Activated T-cell treated with anti-CD3 and anti-CD28 coated beads, Interleukin-2, amount 50 U/mL, for 24 hours (primary cell): ENCODE results near the gene SLC9A3.
"Not testable (repeated sequence)": the region's sequence is repeated elsewhere in the genome, so short reads cannot be mapped to it uniquely, and the experiment has no call there.

Experiments
- DNase-seq: peaks from one replicate; pipeline ENCODE4 v3.0.0-alpha.2; 2020
- H3K27ac Mint-ChIP-seq: 2 replicates; pipeline ENCODE4 v1.8.0; 2020; ENCODE audit warnings: mild to moderate bottlenecking, mixed read lengths
- H3K27me3 Mint-ChIP-seq: 2 replicates; pipeline ENCODE4 v1.8.0; 2020; ENCODE audit warnings: mixed read lengths
- H3K36me3 Mint-ChIP-seq: 2 replicates; pipeline ENCODE4 v1.8.0; 2020; ENCODE audit warnings: low read depth, mixed read lengths
- H3K4me1 Mint-ChIP-seq: 2 replicates; pipeline ENCODE4 v1.8.0; 2020; ENCODE audit warnings: low read depth, mixed read lengths
- H3K4me3 Mint-ChIP-seq: 2 replicates; pipeline ENCODE4 v1.8.0; 2020; ENCODE audit warnings: mild to moderate bottlenecking, moderate library complexity, mixed read lengths
- H3K9me3 Mint-ChIP-seq: 2 replicates; pipeline ENCODE4 v1.8.0; 2020; ENCODE audit warnings: mixed read lengths

The SLC9A3 gene

GRCh38 chr5:516338-516925 is 7.8 kb downstream of the SLC9A3 start:
- Mint-ChIP-seq H3K27ac (no peak overlapping the region), H3K27me3 (peaks cover 52% of the 10 kb centered on the region), H3K9me3 (no peaks in the 10 kb centered on the region), H3K4me3 (no peak overlapping the region), H3K36me3 (no peaks in the 10 kb centered on the region), H3K4me1 (no peaks in the 10 kb centered on the region)
- no peak for DNase-seq

GRCh38 chr5:515273-515836 is 8.9 kb downstream of the SLC9A3 start:
- Mint-ChIP-seq H3K9me3 (no peaks in the 10 kb centered on the region), H3K36me3 (no peaks in the 10 kb centered on the region), H3K4me1 (no peaks in the 10 kb centered on the region), H3K27me3 (peaks cover 44% of the 10 kb centered on the region), H3K27ac (no peak overlapping the region), H3K4me3 (no peak overlapping the region)
- DNase-seq = no peak

GRCh38 chr5:514673-515072 is 9.6 kb downstream of the SLC9A3 start:
- no peak for DNase-seq
- no peaks in the 10 kb centered on the region for H3K9me3 Mint-ChIP-seq
- H3K36me3 Mint-ChIP-seq = no peaks in the 10 kb centered on the region
- H3K27me3 Mint-ChIP-seq = peaks cover 39% of the 10 kb centered on the region
- H3K4me1 Mint-ChIP-seq = no peaks in the 10 kb centered on the region
- no peak overlapping the region for H3K4me3 Mint-ChIP-seq
- H3K27ac Mint-ChIP-seq = no peak overlapping the region

- Mint-ChIP-seq H3K36me3 (no peaks in the 10 kb centered on the region), H3K9me3 (no peaks in the 10 kb centered on the region), H3K27ac (no peak overlapping the region), H3K4me3 (no peak overlapping the region), H3K27me3 (peaks cover 37% of the 10 kb centered on the region), H3K4me1 (no peaks in the 10 kb centered on the region)
- no peak for DNase-seq
Measured at GRCh38 chr5:514101-514485, 10.2 kb downstream of the SLC9A3 start.

- no peak for DNase-seq
- Mint-ChIP-seq H3K4me3 (no peak overlapping the region), H3K9me3 (no peaks in the 10 kb centered on the region), H3K27ac (no peak overlapping the region), H3K36me3 (no peaks in the 10 kb centered on the region), H3K4me1 (no peaks in the 10 kb centered on the region), H3K27me3 (peaks cover 34% of the 10 kb centered on the region)
Measured at GRCh38 chr5:513216-514100, 10.8 kb downstream of the SLC9A3 start.

- no peak for DNase-seq
- peaks cover 21% of the 10 kb centered on the region for H3K27me3 Mint-ChIP-seq
- no peak overlapping the region for H3K4me3 Mint-ChIP-seq
- H3K27ac Mint-ChIP-seq = no peak overlapping the region
- no peaks in the 10 kb centered on the region for H3K9me3 Mint-ChIP-seq
- H3K36me3 Mint-ChIP-seq = no peaks in the 10 kb centered on the region
- no peaks in the 10 kb centered on the region for H3K4me1 Mint-ChIP-seq
Measured at GRCh38 chr5:511476-511875, 12.8 kb downstream of the SLC9A3 start.

GRCh38 chr5:510521-510920 is 13.7 kb downstream of the SLC9A3 start:
- Mint-ChIP-seq H3K36me3 (no peaks in the 10 kb centered on the region), H3K27me3 (peaks cover 16% of the 10 kb centered on the region), H3K9me3 (no peaks in the 10 kb centered on the region), H3K27ac (no peak overlapping the region), H3K4me3 (no peak overlapping the region), H3K4me1 (no peaks in the 10 kb centered on the region)
- DNase-seq = no peak

- Mint-ChIP-seq H3K36me3 (no peaks in the 10 kb centered on the region), H3K9me3 (no peaks in the 10 kb centered on the region), H3K4me3 (no peak overlapping the region), H3K4me1 (no peaks in the 10 kb centered on the region), H3K27me3 (peaks cover 11% of the 10 kb centered on the region), H3K27ac (no peak overlapping the region)
- no peak for DNase-seq
Measured at GRCh38 chr5:509611-510185, 14.6 kb downstream of the SLC9A3 start.

- not testable (repeated sequence) for H3K27ac Mint-ChIP-seq
Measured at GRCh38 chr5:507986-508575, 16.2 kb downstream of the SLC9A3 start.

GRCh38 chr5:505951-506525 is 18.2 kb downstream of the SLC9A3 start:
- no peaks in the 10 kb centered on the region for H3K27me3 Mint-ChIP-seq
- no peak overlapping the region for H3K4me3 Mint-ChIP-seq
- no peak for DNase-seq
- H3K36me3 Mint-ChIP-seq = no peaks in the 10 kb centered on the region
- H3K9me3 Mint-ChIP-seq = no peaks in the 10 kb centered on the region
- no peaks in the 10 kb centered on the region for H3K4me1 Mint-ChIP-seq
- no peak overlapping the region for H3K27ac Mint-ChIP-seq

More at GRCh38 chr5:507986-508575, 16.2 kb downstream of the SLC9A3 start:
- H3K27me3 Mint-ChIP-seq, H3K36me3 Mint-ChIP-seq, H3K9me3 Mint-ChIP-seq, DNase-seq, H3K4me3 Mint-ChIP-seq, H3K4me1 Mint-ChIP-seq: not testable (repeated sequence)

- H3K27ac Mint-ChIP-seq = no peak overlapping the region
- peaks cover 11% of the 10 kb centered on the region for H3K27me3 Mint-ChIP-seq
- H3K9me3 Mint-ChIP-seq = no peaks in the 10 kb centered on the region
- no peak for DNase-seq
- no peaks in the 10 kb centered on the region for H3K36me3 Mint-ChIP-seq
- H3K4me3 Mint-ChIP-seq = no peak overlapping the region
- H3K4me1 Mint-ChIP-seq = no peaks in the 10 kb centered on the region
Measured at GRCh38 chr5:504326-505154, 19.7 kb downstream of the SLC9A3 start.

GRCh38 chr5:502325-503079 is 21.7 kb downstream of the SLC9A3 start:
- no peak for DNase-seq
- H3K4me3 Mint-ChIP-seq = no peak overlapping the region
- H3K36me3 Mint-ChIP-seq = no peaks in the 10 kb centered on the region
- no peak overlapping the region for H3K27ac Mint-ChIP-seq
- no peaks in the 10 kb centered on the region for H3K9me3 Mint-ChIP-seq
- H3K27me3 Mint-ChIP-seq = peaks cover 22% of the 10 kb centered on the region
- no peaks in the 10 kb centered on the region for H3K4me1 Mint-ChIP-seq

- Mint-ChIP-seq H3K36me3 (no peaks in the 10 kb centered on the region), H3K27me3 (peaks cover 22% of the 10 kb centered on the region), H3K27ac (no peak overlapping the region), H3K9me3 (no peaks in the 10 kb centered on the region), H3K4me3 (no peak overlapping the region), H3K4me1 (no peaks in the 10 kb centered on the region)
- no peak for DNase-seq
Measured at GRCh38 chr5:501831-502184, 22.4 kb downstream of the SLC9A3 start.
